PFSK-1 (cell line): ENCODE results near the gene KRTAP9-9.
"Not testable (repeated sequence)": the region's sequence is repeated elsewhere in the genome, so short reads cannot be mapped to it uniquely, and the experiment has no call there.

ENCODE experiments used
- FOXP2 ChIP-seq: optimal IDR thresholded peaks from 2 replicates; pipeline ENCODE3; 2011; ENCODE audit warnings: borderline replicate concordance, control low read depth, inconsistent platforms; ENCODE audit not compliant: insufficient read depth; ENCODE audit errors: extremely low read length, extremely low read depth
- POLR2AphosphoS5 ChIP-seq: IDR thresholded peaks from 2 replicates; pipeline ENCODE4 v1.6.1; 2012; ENCODE audit warnings: low read depth, mild to moderate bottlenecking, control low read depth, low read length, moderate library complexity
- SIN3A ChIP-seq: IDR thresholded peaks from 2 replicates; pipeline ENCODE4 v1.6.1; 2012; ENCODE audit warnings: mild to moderate bottlenecking, low read length, moderate library complexity, borderline replicate concordance; ENCODE audit not compliant: insufficient read depth

DNA sequence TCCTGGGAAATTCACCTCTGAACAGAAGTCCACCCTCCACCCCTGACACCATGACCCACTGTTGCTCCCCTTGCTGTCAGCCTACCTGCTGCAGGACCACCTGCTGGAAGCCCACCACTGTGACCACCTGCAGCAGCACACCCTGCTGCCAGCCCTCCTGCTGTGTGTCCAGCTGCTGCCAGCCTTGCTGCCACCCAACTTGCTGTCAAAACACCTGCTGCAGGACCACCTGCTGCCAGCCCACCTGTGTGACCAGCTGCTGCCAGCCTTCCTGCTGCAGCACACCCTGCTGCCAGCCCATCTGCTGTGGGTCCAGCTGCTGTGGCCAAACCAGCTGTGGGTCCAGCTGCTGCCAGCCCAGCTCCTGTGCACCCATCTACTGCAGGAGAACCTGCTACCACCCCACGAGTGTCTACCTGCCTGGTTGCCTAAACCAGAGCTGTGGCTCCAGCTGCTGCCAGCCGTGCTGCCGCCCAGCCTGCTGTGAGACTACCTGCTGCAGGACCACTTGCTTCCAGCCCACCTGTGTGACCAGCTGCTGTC is 20.5 kb downstream of the KRTAP9-9 start, which contains the start of gene KRTAP9-7:
- not testable (repeated sequence) for TF ChIP-seq POLR2AphosphoS5, SIN3A, FOXP2
